ENCODE data around the gene CD276.

CD276 gene

DNA sequence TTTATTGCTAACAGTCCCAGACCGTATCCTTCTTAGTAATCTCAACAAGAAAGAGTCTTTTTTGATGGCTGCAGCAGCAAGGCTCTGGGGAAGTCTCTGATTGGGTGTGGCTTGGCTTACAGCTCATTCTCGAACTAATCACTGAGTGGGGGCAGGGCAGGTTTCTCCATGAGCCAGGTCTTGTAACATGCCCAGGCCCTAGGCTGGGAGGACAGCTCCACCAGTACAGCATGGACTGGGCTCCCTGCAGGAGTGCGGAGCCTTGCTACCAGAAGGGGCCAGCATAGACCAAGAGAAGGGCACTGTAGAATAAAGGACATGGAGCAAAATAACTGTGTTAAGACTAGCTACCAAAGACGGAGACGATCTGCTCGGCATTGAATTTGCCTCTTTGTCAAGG is 7.2 kb downstream of the CD276 start:
- Histone ChIP-seq H3K27ac (ENCODE audit: low read depth, low read length) (no peak overlapping the region), H3K4me2 (ENCODE audit: low read length) (no peak overlapping the region), H3F3A (ENCODE audit: control insufficient read depth, insufficient read depth) (no peaks in the 10 kb centered on the region), H3K9me2 (replicated peaks; ENCODE audit: control insufficient read depth, low read length) (no peaks in the 10 kb centered on the region), H3K36me3 (ENCODE audit: control insufficient read depth, low read length) (no peaks in the 10 kb centered on the region), H3K79me2 (ENCODE audit: control insufficient read depth, low read length) (no peaks in the 10 kb centered on the region), H3K9me3 (ENCODE audit: control insufficient read depth, insufficient read depth, low read length) (no peaks in the 10 kb centered on the region), H4K20me1 (ENCODE audit: control insufficient read depth, insufficient read depth, low read depth, low read length) (no peaks in the 10 kb centered on the region), H3K4me1 (ENCODE audit: control insufficient read depth, low read length) (no peaks in the 10 kb centered on the region), H3K27me3 (ENCODE audit: control insufficient read depth, low read length) (peaks cover 39% of the 10 kb centered on the region), H3K4me3 (ENCODE audit: low read length) (no peak overlapping the region)
- no peak for TF ChIP-seq EZH2phosphoT487 (IDR thresholded peaks at IDR 0.05; ENCODE audit: borderline replicate concordance, low read length)
- TF ChIP-seq, protein P1, sequence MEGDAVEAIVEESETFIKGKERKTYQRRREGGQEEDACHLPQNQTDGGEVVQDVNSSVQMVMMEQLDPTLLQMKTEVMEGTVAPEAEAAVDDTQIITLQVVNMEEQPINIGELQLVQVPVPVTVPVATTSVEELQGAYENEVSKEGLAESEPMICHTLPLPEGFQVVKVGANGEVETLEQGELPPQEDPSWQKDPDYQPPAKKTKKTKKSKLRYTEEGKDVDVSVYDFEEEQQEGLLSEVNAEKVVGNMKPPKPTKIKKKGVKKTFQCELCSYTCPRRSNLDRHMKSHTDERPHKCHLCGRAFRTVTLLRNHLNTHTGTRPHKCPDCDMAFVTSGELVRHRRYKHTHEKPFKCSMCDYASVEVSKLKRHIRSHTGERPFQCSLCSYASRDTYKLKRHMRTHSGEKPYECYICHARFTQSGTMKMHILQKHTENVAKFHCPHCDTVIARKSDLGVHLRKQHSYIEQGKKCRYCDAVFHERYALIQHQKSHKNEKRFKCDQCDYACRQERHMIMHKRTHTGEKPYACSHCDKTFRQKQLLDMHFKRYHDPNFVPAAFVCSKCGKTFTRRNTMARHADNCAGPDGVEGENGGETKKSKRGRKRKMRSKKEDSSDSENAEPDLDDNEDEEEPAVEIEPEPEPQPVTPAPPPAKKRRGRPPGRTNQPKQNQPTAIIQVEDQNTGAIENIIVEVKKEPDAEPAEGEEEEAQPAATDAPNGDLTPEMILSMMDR (IDR thresholded peaks at IDR 0.05; ENCODE audit: low read depth, low read length, poor library complexity, severe bottlenecking): no peak

DNA sequence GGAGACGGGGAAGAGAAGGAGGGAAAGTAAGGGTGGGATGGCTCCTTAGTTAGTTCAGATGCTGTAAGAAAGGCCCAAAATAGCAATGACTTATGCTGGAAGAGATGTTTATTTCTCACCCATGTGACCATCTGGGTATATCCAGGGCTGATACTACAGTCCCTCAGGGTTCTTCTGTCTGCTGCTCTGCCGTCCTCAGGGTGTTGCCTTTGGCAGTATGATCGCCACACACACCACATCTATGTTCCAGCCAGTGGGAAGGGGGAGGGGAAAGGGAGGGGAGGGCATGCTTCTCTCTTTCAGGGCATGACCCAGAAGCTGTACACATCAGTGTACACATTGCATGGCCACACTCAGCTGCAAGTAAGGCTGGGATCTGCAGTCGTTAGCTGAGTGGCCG is 10.2 kb downstream of the CD276 start:
- no peak overlapping the region for H3K4me3 ChIP-seq (ENCODE audit: low read length)
- H3K9me3 ChIP-seq (ENCODE audit: control insufficient read depth, insufficient read depth, low read length): no peaks in the 10 kb centered on the region
- H3K4me1 ChIP-seq (ENCODE audit: control insufficient read depth, low read length): peaks cover 8% of the 10 kb centered on the region
- TF ChIP-seq EZH2phosphoT487 (IDR thresholded peaks at IDR 0.05; ENCODE audit: borderline replicate concordance, low read length): no peak
- TF ChIP-seq, protein P1 (IDR thresholded peaks at IDR 0.05; ENCODE audit: low read depth, low read length, poor library complexity, severe bottlenecking): no peak
- H3K4me2 ChIP-seq (ENCODE audit: low read length): no peak overlapping the region
- no peaks in the 10 kb centered on the region for H3K9me2 ChIP-seq (replicated peaks; ENCODE audit: control insufficient read depth, low read length)
- H3K27me3 ChIP-seq (ENCODE audit: control insufficient read depth, low read length): peaks cover 39% of the 10 kb centered on the region
- no peak overlapping the region for H3K27ac ChIP-seq (ENCODE audit: low read depth, low read length)
- no peaks in the 10 kb centered on the region for H3F3A ChIP-seq (ENCODE audit: control insufficient read depth, insufficient read depth)
- H3K79me2 ChIP-seq (ENCODE audit: control insufficient read depth, low read length): no peaks in the 10 kb centered on the region
- H3K36me3 ChIP-seq (ENCODE audit: control insufficient read depth, low read length): no peaks in the 10 kb centered on the region
- no peaks in the 10 kb centered on the region for H4K20me1 ChIP-seq (ENCODE audit: control insufficient read depth, insufficient read depth, low read depth, low read length)

DNA sequence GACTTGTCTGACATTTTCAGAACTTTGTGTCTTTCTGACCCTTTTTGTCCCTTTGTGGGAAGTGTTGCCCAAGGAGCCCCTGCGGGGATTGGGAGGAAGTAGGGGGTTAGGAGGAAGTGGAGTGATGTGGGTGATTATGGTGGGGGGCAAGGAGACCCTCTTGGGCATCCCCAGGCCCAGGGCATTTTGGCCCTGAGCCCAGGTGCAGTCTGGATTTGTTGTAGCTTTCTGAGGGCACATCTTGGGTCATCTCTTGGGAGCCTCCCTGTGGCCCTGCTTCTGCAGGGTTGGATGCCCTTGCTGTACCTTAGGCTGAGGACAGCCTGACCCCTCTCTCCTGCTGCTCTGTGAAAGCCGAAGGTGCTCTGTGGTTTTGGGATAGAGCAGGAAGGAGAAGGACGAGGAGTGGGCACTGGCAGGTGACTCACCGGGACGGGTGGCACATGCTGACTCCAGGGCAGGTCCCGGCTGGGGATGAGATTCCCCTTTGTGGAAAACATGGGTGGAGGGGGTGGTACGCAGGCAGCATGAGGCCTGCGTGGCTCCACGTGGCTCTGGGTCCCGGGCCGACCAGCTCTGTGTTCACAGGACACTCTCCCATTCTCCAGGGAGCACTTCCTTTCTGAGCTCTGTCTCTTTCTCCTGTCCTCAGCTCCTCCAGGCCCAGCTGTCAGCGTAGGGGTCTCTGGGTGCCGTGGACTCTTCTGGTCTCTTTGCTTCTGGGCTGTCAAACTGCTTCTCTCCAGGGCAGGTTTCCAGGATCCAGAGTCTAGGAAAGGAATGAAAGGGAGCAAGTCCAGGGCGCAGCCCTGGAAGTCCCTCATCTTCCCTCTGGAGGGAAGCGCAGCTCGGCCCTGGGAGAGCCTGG is 11.8 kb downstream of the CD276 start:
- Histone ChIP-seq H3K4me3 (ENCODE audit: low read length) (no peak overlapping the region), H3K9me2 (replicated peaks; ENCODE audit: control insufficient read depth, low read length) (no peaks in the 10 kb centered on the region), H3K4me2 (ENCODE audit: low read length) (no peak overlapping the region), H3K79me2 (ENCODE audit: control insufficient read depth, low read length) (no peaks in the 10 kb centered on the region), H3F3A (ENCODE audit: control insufficient read depth, insufficient read depth) (no peaks in the 10 kb centered on the region), H3K9me3 (ENCODE audit: control insufficient read depth, insufficient read depth, low read length) (no peaks in the 10 kb centered on the region), H3K36me3 (ENCODE audit: control insufficient read depth, low read length) (no peaks in the 10 kb centered on the region), H3K27me3 (ENCODE audit: control insufficient read depth, low read length) (peaks cover 40% of the 10 kb centered on the region), H4K20me1 (ENCODE audit: control insufficient read depth, insufficient read depth, low read depth, low read length) (peaks cover 3% of the 10 kb centered on the region; the same call in 1 of the 2 replicates), H3K27ac (ENCODE audit: low read depth, low read length) (no peak overlapping the region), H3K4me1 (ENCODE audit: control insufficient read depth, low read length) (peaks cover 8% of the 10 kb centered on the region)
- TF ChIP-seq, protein P1 (IDR thresholded peaks at IDR 0.05; ENCODE audit: low read depth, low read length, poor library complexity, severe bottlenecking): no peak
- TF ChIP-seq EZH2phosphoT487 (IDR thresholded peaks at IDR 0.05; ENCODE audit: borderline replicate concordance, low read length): no peak

Data from DOHH2 (cell line).